AML-193 (cell line): ENCODE results near the gene CREG1.
A peak's percentile ranks its signal among the peaks of the same experiment; 100 is the strongest.
"Not testable (repeated sequence)": the region's sequence is repeated elsewhere in the genome, so short reads cannot be mapped to it uniquely, and the experiment has no call there.

Source experiments
- DNase-seq, 2 experiments: peaks; one replicate each; lab custom pipeline; 2025; lab: John Stamatoyannopoulos, UW

CREG1 gene

DNA sequence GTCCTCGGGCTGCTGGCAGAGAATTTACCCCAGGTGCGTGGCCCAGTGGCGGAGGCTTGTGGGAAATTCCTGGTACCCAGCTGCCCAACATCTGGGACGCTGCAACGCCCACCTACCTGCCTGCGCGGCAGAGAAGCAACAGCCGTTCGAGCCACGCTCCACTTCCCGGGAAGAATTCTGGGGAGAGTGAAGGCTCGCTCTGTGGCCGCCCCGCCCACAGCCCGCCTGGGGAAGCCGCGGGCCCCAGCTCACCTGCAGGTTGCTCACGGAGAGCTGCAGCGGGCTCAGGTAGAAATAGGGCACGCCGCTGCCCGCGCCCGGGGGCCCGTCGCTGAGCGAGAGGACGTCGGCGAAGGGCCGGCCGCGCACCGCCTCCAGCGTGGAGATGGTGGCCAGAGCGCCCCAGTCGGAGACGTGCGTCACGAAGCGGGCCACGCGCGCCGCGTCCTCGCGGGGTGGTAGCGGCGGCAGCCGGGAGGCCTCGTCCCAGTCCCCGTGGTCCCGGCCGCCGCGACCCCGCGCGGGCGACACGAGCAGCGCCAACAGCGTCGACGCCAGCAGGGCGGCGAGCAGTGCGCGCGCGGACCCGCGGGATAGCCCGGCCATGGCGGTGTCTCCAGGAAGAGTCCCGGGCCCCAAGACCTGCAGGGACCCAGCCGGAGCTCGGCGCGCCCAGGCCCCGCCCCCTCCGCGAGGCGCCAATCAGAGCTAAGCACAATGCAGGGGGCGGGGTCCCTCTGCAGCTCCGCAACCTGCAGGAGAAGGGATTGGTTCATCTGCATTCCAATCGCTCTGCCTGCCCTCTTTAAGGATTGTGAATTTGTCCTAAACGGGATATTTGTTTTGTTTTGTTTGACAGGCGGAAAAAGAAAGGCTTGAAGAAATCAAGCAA lies at the start of gene CREG1:
CREG1 (minus strand) TSS at position 627 of the 892 bp plus-strand sequence.
- peak; percentile 89 to 90 for DNase-seq

DNA sequence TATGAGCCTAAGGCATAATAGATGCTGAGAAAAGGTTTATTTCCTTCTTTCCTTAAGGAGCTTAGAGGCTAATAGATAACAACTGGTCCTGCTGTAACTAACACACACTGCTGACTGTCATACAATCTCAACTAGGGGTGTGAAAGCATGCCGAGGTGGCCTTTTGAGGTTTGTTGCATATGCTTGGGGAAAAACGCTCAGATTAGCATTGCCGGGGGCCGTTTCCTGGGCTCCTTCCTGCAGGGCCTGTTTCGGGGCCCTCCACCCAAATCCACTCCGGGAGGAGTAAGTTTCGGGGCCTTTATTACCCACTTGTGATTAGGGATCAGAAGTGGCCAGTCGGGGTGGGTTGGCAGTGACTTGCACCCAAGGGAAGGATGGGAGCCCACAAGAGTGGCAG lies 49.3 kb upstream of the CREG1 start:
- no peak for DNase-seq

DNA sequence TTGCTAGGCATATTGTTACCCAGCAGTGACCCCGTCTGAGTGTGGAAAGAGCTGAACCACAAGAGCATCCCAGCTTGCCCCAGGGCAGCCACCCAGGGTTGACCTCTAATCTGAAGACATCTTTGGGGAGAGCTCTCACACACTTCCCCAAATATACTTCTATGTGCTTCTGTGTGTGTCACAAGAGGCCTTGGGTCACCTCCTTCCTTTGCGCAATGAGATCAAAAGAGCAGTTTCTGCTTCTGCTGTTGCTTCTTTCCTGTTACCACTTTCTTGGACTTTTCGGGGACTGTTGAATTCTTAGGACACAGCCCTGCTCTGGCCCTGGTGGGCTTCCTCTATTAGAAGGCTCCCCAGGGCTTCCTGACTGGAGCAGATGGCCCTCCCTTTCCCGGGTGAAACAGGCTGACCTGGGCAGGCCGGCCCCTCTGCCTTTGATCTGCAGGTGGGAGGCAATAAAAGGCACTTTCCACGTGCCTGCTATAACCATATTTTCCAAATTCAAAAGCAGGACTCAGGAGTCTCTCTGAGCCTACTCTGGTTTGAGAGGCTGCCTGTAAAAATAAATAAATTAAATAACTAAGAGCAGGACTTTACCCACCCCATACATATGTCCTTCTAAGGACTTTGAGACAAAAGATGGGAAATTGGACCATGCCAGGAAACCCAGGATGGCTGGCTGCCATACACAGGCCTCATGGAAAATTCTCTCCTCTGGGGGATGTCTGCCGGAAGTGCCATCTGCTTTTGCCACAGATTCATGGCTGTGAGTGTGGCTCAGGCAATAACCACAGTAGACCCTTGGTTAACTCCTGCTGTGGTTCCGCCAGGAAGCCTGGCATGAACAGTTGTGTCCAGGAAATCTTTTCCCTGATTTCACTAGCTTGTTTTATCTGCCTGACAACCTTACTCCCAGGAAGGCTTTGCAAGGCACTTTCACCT lies 48.2 kb upstream of the CREG1 start:
- peak; percentile 99 for DNase-seq

DNA sequence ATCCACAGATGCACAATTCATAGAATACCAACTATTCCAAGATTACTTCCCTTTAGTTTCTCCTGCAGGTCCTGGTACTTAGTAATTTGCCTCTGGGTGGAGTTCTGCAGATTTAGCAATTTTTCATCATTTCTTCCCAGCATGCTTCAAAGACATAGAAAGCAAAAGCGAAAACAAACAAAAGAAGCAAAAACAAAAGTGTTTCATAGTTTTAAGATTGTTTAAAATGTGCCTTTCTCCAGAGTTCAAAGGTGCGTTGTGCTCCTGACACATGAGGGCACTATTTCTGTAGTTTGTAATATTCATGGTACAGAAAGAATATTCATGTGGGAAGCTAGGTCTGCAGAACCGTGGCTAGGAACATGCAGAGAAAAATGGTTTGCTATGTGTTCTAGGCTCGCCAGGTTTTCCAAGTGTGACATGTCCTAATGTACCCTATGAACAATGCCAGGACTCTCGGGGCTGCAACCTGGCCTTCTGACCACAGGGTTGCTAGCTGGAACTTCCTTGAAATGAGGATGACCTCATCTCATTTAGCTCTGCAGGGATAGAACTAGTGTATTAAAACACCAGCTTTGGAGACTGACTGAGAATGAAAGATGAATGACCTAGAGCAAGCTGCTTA lies 46.5 kb upstream of the CREG1 start:
- DNase-seq = peak; percentile 78 to 81

DNA sequence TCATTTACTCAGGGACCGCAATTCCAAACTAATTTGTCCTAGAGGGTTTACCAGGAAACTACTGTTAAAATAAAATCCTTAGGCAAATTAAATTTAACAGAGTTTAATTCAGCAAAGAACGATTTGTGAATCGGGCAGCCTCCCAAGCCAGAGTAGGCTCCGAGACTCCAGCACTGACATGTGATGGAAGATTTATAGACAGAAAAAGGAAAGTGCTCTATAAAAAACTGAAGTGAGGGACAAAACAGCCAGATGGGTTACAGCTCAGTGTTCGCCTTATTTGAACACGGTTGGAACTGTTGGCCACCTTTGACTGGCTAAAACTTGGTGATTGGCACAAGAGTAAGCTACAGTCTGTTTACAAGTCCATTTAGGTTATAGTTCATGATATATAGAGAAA lies 41.3 kb upstream of the CREG1 start:
- DNase-seq = no peak

DNA sequence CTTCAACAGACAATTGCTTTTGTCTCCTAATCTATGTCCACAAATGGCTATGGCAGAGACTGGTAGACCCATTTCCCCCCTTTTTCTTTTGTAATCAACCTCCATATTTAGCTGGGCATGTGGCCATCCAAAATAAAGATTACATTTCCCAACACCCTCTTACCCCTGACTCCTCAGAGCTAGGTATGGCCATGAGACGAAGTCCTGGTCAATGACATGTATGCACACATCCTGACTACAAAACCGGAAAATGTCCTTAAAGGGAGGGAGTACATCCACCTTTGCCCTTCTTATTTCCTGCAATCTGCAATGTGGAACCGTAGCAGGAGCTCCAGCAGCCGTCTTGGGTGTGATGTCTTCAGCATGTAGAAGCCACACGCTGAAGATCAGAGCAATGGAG lies 40.3 kb upstream of the CREG1 start:
- no peak for DNase-seq

DNA sequence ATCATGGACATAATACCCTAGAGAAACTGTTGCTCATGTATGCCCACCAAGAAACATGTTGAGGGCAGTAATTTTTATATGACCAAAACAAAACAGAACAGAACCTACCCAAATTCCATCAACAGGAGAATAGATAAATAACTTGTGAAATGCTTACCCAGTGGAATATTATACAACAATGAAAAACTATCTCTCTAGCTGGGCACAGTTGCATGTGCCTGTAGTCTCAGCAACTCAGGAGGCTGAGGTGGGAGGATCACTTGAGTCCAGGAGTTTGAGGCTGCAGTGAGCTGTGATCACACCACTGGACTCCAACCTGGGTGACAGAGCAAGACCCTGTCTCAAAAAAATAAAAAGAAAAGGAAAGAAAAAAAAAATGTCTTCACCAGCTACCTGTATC lies 38.9 kb upstream of the CREG1 start:
- no peak for DNase-seq

DNA sequence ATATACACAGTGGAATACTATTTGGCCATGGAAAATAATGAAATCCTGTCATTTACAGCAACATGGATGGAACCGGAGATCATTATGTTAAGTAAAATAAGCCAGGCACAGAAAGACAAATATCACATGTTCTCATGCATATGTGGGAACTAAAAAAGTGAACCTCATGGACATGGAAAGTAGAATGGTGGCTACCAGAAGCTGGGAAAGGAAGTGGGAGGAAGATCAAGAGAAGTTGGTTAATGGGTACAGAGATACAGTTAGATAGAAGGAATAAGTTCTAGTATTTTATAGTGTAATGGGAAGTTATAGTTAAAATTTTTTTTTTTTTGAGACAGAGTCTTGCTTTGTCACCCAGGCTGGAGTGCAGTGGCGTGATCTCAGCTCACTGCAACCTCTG lies 34.8 kb upstream of the CREG1 start:
- DNase-seq = no peak

DNA sequence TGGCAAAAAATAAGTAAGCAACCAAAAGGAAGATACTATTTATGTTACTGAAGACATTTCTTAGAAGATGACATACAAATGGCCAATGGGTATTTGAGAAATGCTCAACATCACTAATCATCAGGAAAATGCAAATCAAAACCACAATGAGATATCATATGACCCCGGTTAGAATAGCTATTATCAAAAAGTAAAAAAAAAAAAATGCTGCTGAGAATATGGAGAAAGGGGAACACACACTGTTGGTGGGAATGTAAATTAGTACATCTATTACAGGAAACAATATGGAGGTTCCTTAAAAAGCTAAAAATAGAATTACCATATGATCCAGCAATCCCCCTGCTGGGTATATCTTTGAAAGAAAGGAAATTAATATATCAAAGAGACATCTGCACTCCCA lies 34.3 kb upstream of the CREG1 start:
- DNase-seq = no peak

DNA sequence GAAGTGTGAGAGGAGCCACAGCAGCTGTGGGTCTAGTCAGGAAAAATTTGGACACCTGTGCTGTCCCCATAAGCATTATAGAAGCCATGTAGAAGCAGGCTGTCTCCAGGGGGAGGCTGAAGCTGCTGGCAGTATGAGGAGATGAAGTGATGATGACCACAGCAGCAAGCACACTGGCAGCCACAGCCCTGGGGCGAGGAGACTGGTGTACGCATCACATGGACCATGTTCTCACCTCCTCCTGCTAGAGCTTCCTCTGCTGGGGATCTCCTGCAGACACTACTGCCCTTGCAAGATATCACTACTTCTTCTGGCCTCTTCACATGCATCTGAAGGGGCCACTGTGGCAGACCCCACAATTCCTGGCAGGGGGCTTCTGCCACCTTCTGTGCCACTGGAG lies 33.8 kb upstream of the CREG1 start:
- no peak for DNase-seq

DNA sequence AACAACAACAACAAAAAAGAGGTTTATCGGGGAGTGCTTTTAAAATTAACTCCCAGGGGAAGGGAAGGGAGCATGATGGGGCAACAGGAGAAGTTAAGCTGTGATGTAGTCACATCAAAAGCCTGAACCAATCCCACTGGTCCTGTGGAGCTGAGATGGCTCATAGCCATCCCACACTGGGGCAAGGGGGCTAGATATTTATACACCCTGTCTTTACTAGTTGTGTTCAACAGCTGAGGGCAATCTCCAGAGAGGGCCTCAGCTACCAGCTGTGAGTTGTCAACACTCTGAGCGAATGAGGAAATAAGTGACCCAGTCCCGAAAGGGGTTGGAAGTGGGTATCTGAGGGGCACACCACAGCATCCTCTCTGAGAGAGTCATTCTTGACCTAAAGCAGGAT lies 31.0 kb upstream of the CREG1 start:
- DNase-seq = no peak

DNA sequence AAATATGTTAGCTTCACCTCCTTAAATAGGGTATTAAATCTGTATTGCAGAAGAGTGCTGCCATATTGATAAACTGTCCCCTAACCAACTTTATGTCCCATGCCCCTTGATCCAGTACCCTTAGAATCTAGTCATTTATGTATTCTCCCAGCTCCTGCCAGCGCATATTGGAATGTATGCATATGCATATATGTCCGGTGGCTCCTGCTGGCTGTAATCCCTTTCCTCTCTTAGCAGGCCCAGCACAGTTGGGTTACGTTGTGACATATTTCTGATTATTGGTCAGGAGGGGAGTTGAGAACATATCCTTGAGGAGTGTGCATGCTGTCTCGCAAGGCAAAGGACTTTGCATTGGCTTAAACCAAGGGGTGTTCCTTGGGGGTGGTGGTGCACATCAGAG lies 29.2 kb upstream of the CREG1 start:
- no peak for DNase-seq

DNA sequence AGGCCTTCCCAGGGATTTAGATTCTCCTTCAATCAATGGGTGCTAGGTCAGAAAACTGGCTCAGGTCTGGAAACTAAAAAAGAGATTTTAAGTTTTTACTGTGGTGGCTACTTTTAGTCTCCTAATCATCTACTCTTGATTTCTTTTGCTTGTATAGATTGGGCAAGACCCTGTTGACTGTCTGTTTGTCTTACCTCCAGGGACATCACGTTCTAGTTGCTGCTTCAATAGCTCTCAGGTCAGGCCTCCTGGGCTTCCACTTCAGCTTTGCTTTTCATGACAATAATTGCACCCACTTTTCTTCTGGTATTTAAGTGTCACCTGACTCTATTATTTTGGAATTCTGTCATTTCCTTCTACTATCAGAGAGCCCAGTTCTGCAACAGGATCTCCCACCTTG lies 28.5 kb upstream of the CREG1 start:
- no peak for DNase-seq

DNA sequence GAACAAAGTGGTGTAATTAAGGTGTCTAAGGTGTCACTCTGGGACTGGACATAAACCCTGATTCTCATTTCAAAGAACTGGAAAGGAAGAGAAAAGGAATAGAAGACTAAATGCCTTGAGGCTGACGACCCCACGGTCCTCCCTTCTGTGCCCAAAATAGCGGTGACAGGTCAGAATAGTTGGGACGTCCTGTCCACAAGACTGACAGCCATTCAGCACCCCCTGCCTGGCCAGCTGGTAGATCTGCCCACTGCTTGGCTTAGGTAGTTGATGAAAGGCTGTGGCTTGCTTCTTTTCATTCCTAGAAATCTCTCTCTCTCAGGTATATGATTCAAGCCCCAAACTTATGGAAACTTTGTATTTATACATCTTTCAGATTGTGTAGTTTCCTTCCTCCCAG lies 26.4 kb upstream of the CREG1 start:
- no peak for DNase-seq

DNA sequence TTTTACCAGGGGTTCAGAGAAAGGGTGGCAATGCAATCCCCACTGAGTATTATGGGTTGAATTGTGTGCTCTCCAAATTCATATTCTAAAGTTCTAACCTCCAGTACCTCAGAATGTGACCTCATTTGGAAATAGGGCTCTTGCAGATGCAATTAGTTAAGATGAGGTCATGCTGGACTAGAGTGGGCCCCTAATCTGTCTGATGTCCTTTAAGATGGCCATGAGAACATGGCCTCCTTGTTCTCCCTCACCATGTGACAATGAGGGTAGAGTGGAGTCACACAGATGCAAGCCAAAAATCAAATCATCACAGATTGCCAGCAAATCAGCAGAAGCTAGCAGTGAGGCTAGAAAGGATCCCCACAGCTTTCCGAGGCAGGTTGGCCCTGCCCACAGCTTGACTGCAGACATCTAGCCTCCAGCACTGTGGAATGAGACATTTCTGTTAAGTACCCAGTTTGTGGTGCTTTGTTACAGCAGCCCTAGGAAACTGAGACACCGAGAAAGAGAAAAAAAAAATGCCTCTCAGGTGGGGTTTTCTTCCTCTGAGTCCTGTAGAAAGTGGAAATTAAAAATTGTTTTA lies 25.5 kb upstream of the CREG1 start:
- DNase-seq = no peak

DNA sequence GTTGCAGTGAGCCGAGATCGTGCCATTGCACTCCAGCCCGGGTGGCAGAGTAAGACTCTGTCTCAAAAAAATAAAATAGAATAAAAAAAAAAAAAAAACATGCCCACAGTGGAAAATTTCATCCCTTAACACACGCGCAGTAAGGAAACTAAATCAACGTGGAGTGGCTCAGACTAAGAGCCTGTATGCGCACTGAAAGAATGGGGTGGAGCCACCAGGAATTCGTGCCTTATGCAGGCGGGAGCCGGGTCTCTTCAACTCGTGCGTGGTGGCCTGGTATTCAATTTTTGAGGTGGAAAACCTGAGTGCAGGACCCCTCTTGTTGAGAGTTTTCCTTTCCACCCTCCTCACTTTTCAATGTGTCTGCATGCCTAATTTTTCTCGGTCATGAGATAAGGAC lies 22.1 kb upstream of the CREG1 start:
- DNase-seq = no peak

DNA sequence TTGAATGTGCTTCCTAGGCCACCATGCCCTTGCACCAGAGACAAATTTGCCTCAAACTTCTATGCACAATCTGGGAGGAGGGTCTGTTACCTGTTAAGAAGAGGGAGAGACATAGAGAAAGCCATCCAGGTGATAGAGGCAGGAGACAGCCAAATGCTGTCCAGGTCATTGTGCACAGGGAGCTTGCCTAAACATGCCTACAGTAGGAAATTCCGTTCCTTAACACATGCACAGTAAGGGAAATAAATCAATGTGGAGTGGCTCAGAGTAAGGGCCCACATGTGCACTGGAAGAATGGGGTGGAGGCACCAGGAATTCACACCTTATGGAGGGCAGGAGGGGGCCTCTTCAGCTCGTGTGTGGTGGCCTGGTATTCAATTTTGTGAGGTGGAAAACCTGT lies 19.5 kb upstream of the CREG1 start:
- no peak for DNase-seq

DNA sequence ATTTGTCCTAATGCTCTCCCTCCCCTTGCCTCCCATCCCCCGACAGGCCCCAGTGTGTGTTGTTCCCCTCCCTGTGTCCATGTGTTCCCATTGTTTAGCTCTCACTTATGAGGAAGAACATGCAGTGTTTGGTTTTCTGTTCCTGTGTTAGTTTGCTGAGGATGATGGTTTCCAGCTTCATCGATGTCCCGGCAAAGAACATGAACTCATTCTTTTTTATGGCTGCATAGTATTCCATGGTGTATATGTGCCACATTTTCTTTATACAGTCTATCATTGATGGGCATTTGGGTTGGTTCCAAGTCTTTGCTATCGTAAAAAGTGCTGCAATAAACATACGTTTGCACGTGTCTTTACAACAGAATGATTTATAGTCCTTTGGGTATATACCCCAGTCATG lies 17.1 kb upstream of the CREG1 start:
- DNase-seq = not testable (repeated sequence)

DNA sequence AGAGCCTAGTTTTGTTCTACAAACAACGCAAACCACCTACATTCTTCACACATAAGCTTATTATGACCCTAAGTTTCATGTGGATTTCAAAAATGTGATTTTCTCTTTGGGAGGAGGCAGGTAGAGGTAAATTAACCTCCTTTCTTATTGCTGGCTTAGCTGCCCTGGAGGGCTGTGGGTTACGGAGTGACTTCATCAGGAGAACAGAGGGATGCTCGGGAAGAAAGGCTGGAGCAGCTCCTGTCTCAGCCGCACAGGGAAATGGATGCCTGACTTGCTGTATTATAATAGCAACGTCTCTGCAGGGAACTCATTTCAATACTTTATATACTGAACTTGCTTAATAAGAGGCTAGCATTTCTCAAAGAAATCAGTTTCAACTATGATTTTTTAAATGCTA lies 14.1 kb upstream of the CREG1 start:
- no peak for DNase-seq

DNA sequence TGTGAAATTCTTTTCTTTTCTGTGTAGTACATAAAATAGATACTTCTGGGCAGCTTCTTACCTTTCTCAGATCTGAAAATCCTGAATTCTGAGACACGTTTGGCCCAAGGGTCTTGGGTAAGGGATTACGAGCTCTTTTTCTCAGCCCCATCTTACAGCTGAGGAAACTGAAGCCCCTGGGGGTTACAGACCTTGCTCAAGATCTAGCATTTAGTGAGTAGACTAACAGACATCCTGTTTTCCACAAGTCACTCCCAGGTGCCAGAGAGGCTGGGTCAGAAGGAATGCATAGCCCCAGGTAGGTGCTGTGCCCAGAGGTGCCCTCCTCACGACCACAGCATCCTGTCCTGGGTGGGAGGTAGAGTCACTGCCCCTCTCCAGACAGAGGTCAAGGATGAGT lies 13.2 kb upstream of the CREG1 start:
- no peak for DNase-seq

DNA sequence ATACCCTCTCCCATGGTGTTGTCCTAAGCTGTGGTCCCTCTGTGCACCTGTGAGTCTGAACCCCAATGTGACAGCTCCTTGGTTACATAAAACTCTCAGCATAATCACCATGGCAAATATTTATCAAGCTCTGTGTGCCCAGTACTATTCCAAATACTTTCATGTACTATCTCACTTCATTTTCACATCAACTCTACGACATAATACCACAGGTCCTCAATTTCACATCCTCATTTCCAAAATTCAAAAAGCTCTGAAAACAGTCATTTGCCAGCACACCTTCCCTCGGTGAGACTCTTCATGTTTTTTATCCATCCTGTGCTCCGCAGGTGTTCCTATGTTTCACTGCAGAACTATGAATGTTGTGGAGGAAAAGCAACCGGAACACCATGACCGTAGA lies 12.4 kb upstream of the CREG1 start:
- no peak for DNase-seq

DNA sequence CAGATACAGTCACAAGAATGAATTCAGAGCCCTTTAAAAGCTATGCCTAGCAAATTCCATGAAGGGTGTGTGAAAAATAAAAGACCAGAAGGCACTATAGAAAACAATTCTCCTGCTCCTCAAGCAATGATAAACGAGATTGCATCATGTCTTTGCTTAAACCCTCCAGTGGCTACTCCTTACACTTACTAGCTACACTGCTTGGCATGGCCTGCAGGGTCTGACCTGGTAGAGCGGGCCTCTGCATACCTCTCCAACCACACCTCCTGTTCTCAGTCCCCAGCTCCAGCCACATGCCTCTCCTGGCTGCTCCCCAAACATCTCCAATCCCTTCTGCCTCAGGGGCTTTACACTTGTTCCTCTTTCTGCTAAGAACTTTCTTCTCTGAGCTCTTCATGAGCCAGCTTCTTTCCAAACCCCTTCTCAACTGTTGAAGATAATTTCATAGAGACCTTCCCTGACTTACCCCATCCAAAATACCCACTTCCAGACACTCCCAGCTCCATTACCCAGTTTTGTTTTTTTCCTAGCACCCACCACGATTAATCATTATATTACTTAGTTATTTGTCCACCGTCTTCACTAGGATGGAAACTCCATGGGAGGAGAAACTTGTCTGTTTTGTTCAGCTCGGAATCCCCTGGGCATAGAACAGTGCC lies 11.2 kb upstream of the CREG1 start:
- DNase-seq = peak; percentile 70 to 75
